HepG2 (cell line): Measurements from ENCODE around the gene MINDY1. TPM values are rescaled to one million over a fixed set of nuclear protein-coding genes. Genes with fewer than 3 reads are reported as not detected.

ENCODE experiments used
- BRCA1 ChIP-seq: sonication (generic); formaldehyde crosslinking; IDR thresholded peaks from 2 replicates; pipeline ENCODE4 v1.4.0; 2020; ENCODE audit warnings: missing genetic modification reagents
- CHD2 ChIP-seq: IDR thresholded peaks from 2 replicates; pipeline ENCODE4 v1.6.1; 2011; ENCODE audit warnings: low read depth, low read length, improper control_type of control experiment
- DNMT1 ChIP-seq: sonication (generic); formaldehyde crosslinking; IDR thresholded peaks from 2 replicates; pipeline ENCODE4 v1.5.1; 2020; ENCODE audit warnings: mild to moderate bottlenecking, missing genetic modification reagents
- HMG20B ChIP-seq: conservative IDR thresholded peaks from 2 replicates; pipeline ENCODE4 v1.6.1; 2016; ENCODE audit warnings: missing genetic modification reagents, missing compliant biosample characterization
- HOXD1 ChIP-seq: sonication (generic); formaldehyde crosslinking; IDR thresholded peaks from 2 replicates; pipeline ENCODE4 v1.5.0; 2020; ENCODE audit warnings: missing genetic modification reagents
- KLF9 ChIP-seq: IDR thresholded peaks from 2 replicates; pipeline ENCODE4 v1.6.1; 2016; ENCODE audit warnings: low read depth
- MAFG ChIP-seq: sonication (generic); formaldehyde crosslinking; IDR thresholded peaks from 2 replicates; pipeline ENCODE4 v1.5.1; 2020; ENCODE audit warnings: mild to moderate bottlenecking, missing genetic modification reagents
- NFE2 ChIP-seq: sonication (generic); formaldehyde crosslinking; IDR thresholded peaks from 2 replicates; pipeline ENCODE4 v1.4.0; 2020; ENCODE audit warnings: missing genetic modification reagents
- NR2F2 ChIP-seq: IDR thresholded peaks from 2 replicates; pipeline ENCODE4 v1.6.1; 2012; ENCODE audit warnings: low read depth, inconsistent platforms, borderline replicate concordance
- RARG ChIP-seq: sonication (generic); formaldehyde crosslinking; IDR thresholded peaks from 2 replicates; pipeline ENCODE4 v1.4.0; 2020; ENCODE audit warnings: low read depth, mild to moderate bottlenecking, missing genetic modification reagents
- SP4 ChIP-seq: sonication (generic); formaldehyde crosslinking; IDR thresholded peaks from 2 replicates; pipeline ENCODE4 v1.8.1; 2023; ENCODE audit warnings: mild to moderate bottlenecking, missing genetic modification reagents
- TP53 ChIP-seq: sonication (generic); formaldehyde crosslinking; conservative IDR thresholded peaks from 2 replicates; pipeline ENCODE4 v1.4.0; 2020; ENCODE audit warnings: missing genetic modification reagents
- ZBTB3 ChIP-seq: sonication (generic); formaldehyde crosslinking; IDR thresholded peaks from 2 replicates; pipeline ENCODE4 v1.4.0; 2020; ENCODE audit warnings: low read depth, mild to moderate bottlenecking, moderate library complexity, missing genetic modification reagents, borderline replicate concordance
- ZNF10 ChIP-seq: sonication (generic); formaldehyde crosslinking; IDR thresholded peaks from 2 replicates; pipeline ENCODE4 v1.4.0; 2020; ENCODE audit warnings: mild to moderate bottlenecking, low read depth, missing genetic modification reagents, borderline replicate concordance
- ZNF30 ChIP-seq: sonication (generic); formaldehyde crosslinking; IDR thresholded peaks from 2 replicates; pipeline ENCODE4 v1.5.0; 2020; ENCODE audit warnings: mild to moderate bottlenecking, missing genetic modification reagents
- ZNF326 ChIP-seq: sonication (generic); formaldehyde crosslinking; IDR thresholded peaks from 2 replicates; pipeline ENCODE4 v1.4.0; 2020; ENCODE audit warnings: missing genetic modification reagents, borderline replicate concordance
- ZNF333 ChIP-seq: sonication (generic); formaldehyde crosslinking; IDR thresholded peaks from 2 replicates; pipeline ENCODE4 v1.4.0; 2020; ENCODE audit warnings: mild to moderate bottlenecking, missing genetic modification reagents, borderline replicate concordance
- ZNF720 ChIP-seq: sonication (generic); formaldehyde crosslinking; IDR thresholded peaks from 2 replicates; pipeline ENCODE4 v1.4.0; 2020; ENCODE audit warnings: missing genetic modification reagents
- ZNF761 ChIP-seq: sonication (generic); formaldehyde crosslinking; conservative IDR thresholded peaks from 2 replicates; pipeline ENCODE4 v1.4.0; 2020; ENCODE audit warnings: mild to moderate bottlenecking, missing genetic modification reagents
- ZNF775 ChIP-seq: sonication (generic); formaldehyde crosslinking; IDR thresholded peaks from 2 replicates; pipeline ENCODE4 v1.4.0; 2020; ENCODE audit warnings: missing genetic modification reagents, mild to moderate bottlenecking, moderate library complexity, borderline replicate concordance
- ZSCAN20 ChIP-seq: sonication (generic); formaldehyde crosslinking; IDR thresholded peaks from 2 replicates; pipeline ENCODE4 v1.4.0; 2020; ENCODE audit warnings: missing genetic modification reagents, mild to moderate bottlenecking, borderline replicate concordance
- polyA plus RNA-seq, 8 experiments: library from polyadenylated mRNA; depleted of rRNA in 3 of 8; stranded (reverse) in 7 of 8; unstranded in 1 of 8; fragments of >200 nt; fragmentation: Illumina TruSeq in 4 of 8; extraction: Trizol in 4 of 8; gene quantifications; 2 replicates each; pipeline versions ENCODE4 v1.2.1 to v1.2.3, GENCODE V29; 2011 to 2016; ENCODE audit warnings: low read depth in 4 of 8, missing spikeins in 1 of 8, mixed read lengths in 1 of 8; ENCODE audit not compliant: insufficient read depth in 1 of 8
- total RNA-seq, 5 experiments: library from RNA; depleted of rRNA; stranded (reverse); fragments of >200 nt; fragmentation: Illumina TruSeq; extraction: Trizol; gene quantifications; 2 replicates each; pipeline ENCODE4 v1.2.3, GENCODE V29; 2016; ENCODE audit warnings: low read depth in 1 of 5
- TF ChIP-seq, protein P1 (sequence below): sonication (generic); formaldehyde crosslinking; IDR thresholded peaks from 2 replicates; pipeline ENCODE4 v1.4.0; 2020; ENCODE audit warnings: mild to moderate bottlenecking, missing genetic modification reagents
- TF ChIP-seq, protein P2 (sequence below): sonication (generic); formaldehyde crosslinking; IDR thresholded peaks from 2 replicates; pipeline ENCODE4 v1.5.1; 2020; ENCODE audit warnings: mild to moderate bottlenecking, missing genetic modification reagents, borderline replicate concordance
- TF ChIP-seq, protein P3 (sequence below): sonication (generic); formaldehyde crosslinking; IDR thresholded peaks from 2 replicates; pipeline ENCODE4 v1.4.0; 2020; ENCODE audit warnings: missing genetic modification reagents
- TF ChIP-seq, protein P4 (sequence below): IDR thresholded peaks from 2 replicates; pipeline ENCODE4 v1.6.1; 2016; ENCODE audit warnings: low read depth, control low read depth

MINDY1 gene
- total and polyA plus RNA-seq, 2 of the 13 experiments (the other 11 are each of a cell fraction or from before 2014, with no cell fraction given): 11.1 to 15.0 TPM

DNA sequence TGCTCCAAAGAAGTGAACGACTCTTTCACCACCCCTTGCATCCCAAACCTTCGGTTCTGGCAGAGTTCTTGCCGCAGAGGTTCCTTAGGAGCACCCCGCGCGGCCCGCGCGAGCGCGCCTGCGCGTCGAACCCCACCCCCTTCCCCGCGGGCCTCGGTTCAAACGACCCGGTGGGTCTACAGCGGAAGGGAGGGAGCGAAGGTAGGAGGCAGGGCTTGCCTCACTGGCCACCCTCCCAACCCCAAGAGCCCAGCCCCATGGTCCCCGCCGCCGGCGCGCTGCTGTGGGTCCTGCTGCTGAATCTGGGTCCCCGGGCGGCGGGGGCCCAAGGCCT is 40.9 kb upstream of the MINDY1 start, which contains the start of gene C1orf56 (continued):
- TF ChIP-seq TP53 (CRISPR knock-in tag) (no peak), CHD2 (no peak), BRCA1 (CRISPR knock-in tag) (no peak), ZNF326 (CRISPR knock-in tag) (no peak), ZBTB3 (CRISPR knock-in tag) (no peak), ZNF30 (CRISPR knock-in tag) (no peak), NFE2 (CRISPR knock-in tag) (no peak), ZSCAN20 (no peak), KLF9 (CRISPR knock-in tag) (no peak), ZNF10 (no peak), NR2F2 (no peak), ZNF775 (CRISPR knock-in tag) (no peak), SP4 (CRISPR knock-in tag) (no peak), ZNF720 (no peak), ZNF333 (no peak), RARG (CRISPR knock-in tag) (no peak), MAFG (no peak), ZNF761 (no peak), HOXD1 (CRISPR knock-in tag) (no peak), DNMT1 (CRISPR knock-in tag) (no peak), HMG20B (no peak)
- TF ChIP-seq, protein P1, sequence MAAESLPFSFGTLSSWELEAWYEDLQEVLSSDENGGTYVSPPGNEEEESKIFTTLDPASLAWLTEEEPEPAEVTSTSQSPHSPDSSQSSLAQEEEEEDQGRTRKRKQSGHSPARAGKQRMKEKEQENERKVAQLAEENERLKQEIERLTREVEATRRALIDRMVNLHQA (CRISPR knock-in tag): no peak
- TF ChIP-seq, protein P2, sequence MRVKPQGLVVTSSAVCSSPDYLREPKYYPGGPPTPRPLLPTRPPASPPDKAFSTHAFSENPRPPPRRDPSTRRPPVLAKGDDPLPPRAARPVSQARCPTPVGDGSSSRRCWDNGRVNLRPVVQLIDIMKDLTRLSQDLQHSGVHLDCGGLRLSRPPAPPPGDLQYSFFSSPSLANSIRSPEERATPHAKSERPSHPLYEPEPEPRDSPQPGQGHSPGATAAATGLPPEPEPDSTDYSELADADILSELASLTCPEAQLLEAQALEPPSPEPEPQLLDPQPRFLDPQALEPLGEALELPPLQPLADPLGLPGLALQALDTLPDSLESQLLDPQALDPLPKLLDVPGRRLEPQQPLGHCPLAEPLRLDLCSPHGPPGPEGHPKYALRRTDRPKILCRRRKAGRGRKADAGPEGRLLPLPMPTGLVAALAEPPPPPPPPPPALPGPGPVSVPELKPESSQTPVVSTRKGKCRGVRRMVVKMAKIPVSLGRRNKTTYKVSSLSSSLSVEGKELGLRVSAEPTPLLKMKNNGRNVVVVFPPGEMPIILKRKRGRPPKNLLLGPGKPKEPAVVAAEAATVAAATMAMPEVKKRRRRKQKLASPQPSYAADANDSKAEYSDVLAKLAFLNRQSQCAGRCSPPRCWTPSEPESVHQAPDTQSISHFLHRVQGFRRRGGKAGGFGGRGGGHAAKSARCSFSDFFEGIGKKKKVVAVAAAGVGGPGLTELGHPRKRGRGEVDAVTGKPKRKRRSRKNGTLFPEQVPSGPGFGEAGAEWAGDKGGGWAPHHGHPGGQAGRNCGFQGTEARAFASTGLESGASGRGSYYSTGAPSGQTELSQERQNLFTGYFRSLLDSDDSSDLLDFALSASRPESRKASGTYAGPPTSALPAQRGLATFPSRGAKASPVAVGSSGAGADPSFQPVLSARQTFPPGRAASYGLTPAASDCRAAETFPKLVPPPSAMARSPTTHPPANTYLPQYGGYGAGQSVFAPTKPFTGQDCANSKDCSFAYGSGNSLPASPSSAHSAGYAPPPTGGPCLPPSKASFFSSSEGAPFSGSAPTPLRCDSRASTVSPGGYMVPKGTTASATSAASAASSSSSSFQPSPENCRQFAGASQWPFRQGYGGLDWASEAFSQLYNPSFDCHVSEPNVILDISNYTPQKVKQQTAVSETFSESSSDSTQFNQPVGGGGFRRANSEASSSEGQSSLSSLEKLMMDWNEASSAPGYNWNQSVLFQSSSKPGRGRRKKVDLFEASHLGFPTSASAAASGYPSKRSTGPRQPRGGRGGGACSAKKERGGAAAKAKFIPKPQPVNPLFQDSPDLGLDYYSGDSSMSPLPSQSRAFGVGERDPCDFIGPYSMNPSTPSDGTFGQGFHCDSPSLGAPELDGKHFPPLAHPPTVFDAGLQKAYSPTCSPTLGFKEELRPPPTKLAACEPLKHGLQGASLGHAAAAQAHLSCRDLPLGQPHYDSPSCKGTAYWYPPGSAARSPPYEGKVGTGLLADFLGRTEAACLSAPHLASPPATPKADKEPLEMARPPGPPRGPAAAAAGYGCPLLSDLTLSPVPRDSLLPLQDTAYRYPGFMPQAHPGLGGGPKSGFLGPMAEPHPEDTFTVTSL: no peak
- TF ChIP-seq, protein P3, sequence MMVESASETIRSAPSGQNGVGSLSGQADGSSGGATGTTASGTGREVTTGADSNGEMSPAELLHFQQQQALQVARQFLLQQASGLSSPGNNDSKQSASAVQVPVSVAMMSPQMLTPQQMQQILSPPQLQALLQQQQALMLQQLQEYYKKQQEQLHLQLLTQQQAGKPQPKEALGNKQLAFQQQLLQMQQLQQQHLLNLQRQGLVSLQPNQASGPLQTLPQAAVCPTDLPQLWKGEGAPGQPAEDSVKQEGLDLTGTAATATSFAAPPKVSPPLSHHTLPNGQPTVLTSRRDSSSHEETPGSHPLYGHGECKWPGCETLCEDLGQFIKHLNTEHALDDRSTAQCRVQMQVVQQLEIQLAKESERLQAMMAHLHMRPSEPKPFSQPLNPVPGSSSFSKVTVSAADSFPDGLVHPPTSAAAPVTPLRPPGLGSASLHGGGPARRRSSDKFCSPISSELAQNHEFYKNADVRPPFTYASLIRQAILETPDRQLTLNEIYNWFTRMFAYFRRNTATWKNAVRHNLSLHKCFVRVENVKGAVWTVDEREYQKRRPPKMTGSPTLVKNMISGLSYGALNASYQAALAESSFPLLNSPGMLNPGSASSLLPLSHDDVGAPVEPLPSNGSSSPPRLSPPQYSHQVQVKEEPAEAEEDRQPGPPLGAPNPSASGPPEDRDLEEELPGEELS (CRISPR knock-in tag): no peak
- TF ChIP-seq, protein P4, sequence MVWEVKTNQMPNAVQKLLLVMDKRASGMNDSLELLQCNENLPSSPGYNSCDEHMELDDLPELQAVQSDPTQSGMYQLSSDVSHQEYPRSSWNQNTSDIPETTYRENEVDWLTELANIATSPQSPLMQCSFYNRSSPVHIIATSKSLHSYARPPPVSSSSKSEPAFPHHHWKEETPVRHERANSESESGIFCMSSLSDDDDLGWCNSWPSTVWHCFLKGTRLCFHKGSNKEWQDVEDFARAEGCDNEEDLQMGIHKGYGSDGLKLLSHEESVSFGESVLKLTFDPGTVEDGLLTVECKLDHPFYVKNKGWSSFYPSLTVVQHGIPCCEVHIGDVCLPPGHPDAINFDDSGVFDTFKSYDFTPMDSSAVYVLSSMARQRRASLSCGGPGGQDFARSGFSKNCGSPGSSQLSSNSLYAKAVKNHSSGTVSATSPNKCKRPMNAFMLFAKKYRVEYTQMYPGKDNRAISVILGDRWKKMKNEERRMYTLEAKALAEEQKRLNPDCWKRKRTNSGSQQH (CRISPR knock-in tag): no peak
